A549 (cell line): ENCODE measurements around the gene PRRC2B.

ENCODE experiments used
- CBX8 ChIP-seq: fragments of 200-600 bp; sonication (generic); IDR thresholded peaks from 2 replicates; pipeline ENCODE4 v1.6.1; 2016
- HDAC2 ChIP-seq: fragments of 200-600 bp; sonication (generic); IDR thresholded peaks from 2 replicates; pipeline ENCODE4 v1.6.1; 2016
- JUN ChIP-seq, 2 experiments: fragments of >200 bp; sonication (Bioruptor Twin); formaldehyde crosslinking; IDR thresholded peaks; 2 replicates in 1 of 2; 3 replicates in 1 of 2; pipeline ENCODE4 v1.6.1; 2016 to 2017
- KDM1A ChIP-seq: fragments of 200-600 bp; sonication (generic); IDR thresholded peaks from 2 replicates; pipeline ENCODE4 v1.6.1; 2016; ENCODE audit warnings: low read depth, mild to moderate bottlenecking
- PHF8 ChIP-seq: fragments of 200-600 bp; sonication (generic); IDR thresholded peaks from 2 replicates; pipeline ENCODE4 v1.6.1; 2016; ENCODE audit warnings: low read depth, mild to moderate bottlenecking, antibody characterized with exemption, moderate library complexity, borderline replicate concordance
- POLR2A ChIP-seq: IDR thresholded peaks from 2 replicates; pipeline ENCODE4 v1.6.1; 2012; ENCODE audit warnings: mild to moderate bottlenecking, low read length
- RAD21 ChIP-seq, 2 experiments: fragments of >200 bp in 1 of 2; sonication (Bioruptor Twin) in 1 of 2; formaldehyde crosslinking in 1 of 2; IDR thresholded peaks in 1 of 2; conservative IDR thresholded peaks in 1 of 2; 2 replicates in 1 of 2; 3 replicates in 1 of 2; pipeline ENCODE4 v1.6.1; 2012 to 2018; ENCODE audit warnings: inconsistent platforms in 1 of 2
- ZFP36 ChIP-seq: fragments of 450-650 bp; IDR thresholded peaks from 2 replicates; pipeline ENCODE4 v1.6.1; 2014; ENCODE audit warnings: borderline replicate concordance; ENCODE audit not compliant: partially characterized antibody
- TF ChIP-seq, protein P1 (sequence below): IDR thresholded peaks from 2 replicates; pipeline ENCODE4 v1.6.1; 2012
- TF ChIP-seq, protein P2 (sequence below): fragments of >200 bp; sonication (Bioruptor Twin); formaldehyde crosslinking; IDR thresholded peaks from 3 replicates; pipeline ENCODE4 v1.5.1; 2016
- TF ChIP-seq, protein P3 (sequence below): IDR thresholded peaks from 2 replicates; pipeline ENCODE4 v1.6.1; 2012

DNA sequence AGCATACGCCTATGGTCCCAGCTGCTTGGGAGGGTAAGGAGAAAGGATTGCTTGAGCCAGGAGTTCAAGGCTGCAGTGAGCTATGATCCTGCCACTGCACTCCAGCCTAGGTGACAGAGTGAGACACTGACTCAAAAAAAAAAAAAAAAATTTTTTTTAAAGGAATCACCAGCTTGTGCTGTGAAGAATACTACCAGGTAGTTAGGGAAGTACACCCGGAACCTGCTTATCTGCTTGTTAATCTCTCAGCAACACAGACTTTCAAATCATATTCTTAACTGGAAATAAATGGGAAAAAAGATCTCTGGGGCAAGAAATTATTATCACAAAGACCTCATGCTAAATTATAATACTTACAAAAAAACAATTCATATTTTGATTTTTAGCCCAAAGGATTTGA is 26.4 kb upstream of the PRRC2B start:
- TF ChIP-seq HDAC2 (no peak), CBX8 (no peak), PHF8 (no peak), ZFP36 (no peak), RAD21 (conservative IDR thresholded peaks at IDR 0.05 in 1 of 2, IDR thresholded peaks at IDR 0.05 in 1 of 2) (no peak), KDM1A (no peak), POLR2A (no peak), JUN (IDR thresholded peaks at IDR 0.05) (no peak)
- TF ChIP-seq, protein P1, sequence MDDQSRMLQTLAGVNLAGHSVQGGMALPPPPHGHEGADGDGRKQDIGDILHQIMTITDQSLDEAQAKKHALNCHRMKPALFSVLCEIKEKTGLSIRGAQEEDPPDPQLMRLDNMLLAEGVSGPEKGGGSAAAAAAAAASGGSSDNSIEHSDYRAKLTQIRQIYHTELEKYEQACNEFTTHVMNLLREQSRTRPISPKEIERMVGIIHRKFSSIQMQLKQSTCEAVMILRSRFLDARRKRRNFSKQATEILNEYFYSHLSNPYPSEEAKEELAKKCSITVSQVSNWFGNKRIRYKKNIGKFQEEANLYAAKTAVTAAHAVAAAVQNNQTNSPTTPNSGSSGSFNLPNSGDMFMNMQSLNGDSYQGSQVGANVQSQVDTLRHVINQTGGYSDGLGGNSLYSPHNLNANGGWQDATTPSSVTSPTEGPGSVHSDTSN: no peak
- TF ChIP-seq, protein P2, sequence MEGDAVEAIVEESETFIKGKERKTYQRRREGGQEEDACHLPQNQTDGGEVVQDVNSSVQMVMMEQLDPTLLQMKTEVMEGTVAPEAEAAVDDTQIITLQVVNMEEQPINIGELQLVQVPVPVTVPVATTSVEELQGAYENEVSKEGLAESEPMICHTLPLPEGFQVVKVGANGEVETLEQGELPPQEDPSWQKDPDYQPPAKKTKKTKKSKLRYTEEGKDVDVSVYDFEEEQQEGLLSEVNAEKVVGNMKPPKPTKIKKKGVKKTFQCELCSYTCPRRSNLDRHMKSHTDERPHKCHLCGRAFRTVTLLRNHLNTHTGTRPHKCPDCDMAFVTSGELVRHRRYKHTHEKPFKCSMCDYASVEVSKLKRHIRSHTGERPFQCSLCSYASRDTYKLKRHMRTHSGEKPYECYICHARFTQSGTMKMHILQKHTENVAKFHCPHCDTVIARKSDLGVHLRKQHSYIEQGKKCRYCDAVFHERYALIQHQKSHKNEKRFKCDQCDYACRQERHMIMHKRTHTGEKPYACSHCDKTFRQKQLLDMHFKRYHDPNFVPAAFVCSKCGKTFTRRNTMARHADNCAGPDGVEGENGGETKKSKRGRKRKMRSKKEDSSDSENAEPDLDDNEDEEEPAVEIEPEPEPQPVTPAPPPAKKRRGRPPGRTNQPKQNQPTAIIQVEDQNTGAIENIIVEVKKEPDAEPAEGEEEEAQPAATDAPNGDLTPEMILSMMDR: no peak
- TF ChIP-seq, protein P3, sequence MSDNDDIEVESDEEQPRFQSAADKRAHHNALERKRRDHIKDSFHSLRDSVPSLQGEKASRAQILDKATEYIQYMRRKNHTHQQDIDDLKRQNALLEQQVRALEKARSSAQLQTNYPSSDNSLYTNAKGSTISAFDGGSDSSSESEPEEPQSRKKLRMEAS: no peak
